NCI-H2196 treated with DMSO at 0.1 percent for 48 hours (cell line): ENCODE measurements around the gene CEP170B.

Source experiments
- DNase-seq: peaks from one replicate; lab custom pipeline; 2025; ENCODE audit not compliant: unreplicated experiment; lab: John Stamatoyannopoulos, UW

The CEP170B gene

GRCh38 chr14:104929268-104930230, 64.5 kb downstream of the CEP170B start:
- no peak for DNase-seq

- DNase-seq = no peak
Measured at GRCh38 chr14:104930526-104931303, 65.6 kb downstream of the CEP170B start.

GRCh38 chr14:104931304-104931770, 66.3 kb downstream of the CEP170B start:
- DNase-seq = no peak

GRCh38 chr14:104931771-104932675, 67.0 kb downstream of the CEP170B start:
- DNase-seq = no peak

- peak; percentile 7 for DNase-seq
Measured at GRCh38 chr14:104932676-104933631, 67.9 kb downstream of the CEP170B start.

- DNase-seq = no peak
Measured at GRCh38 chr14:104933746-104934733, 69.0 kb downstream of the CEP170B start.

- DNase-seq = no peak
Measured at GRCh38 chr14:104935026-104935650, 70.1 kb downstream of the CEP170B start.

- no peak for DNase-seq
Measured at GRCh38 chr14:104935955-104936354, 70.9 kb downstream of the CEP170B start.

- DNase-seq = no peak
Measured at GRCh38 chr14:104936361-104937155, 71.5 kb downstream of the CEP170B start.

GRCh38 chr14:104937161-104937560, 72.1 kb downstream of the CEP170B start:
- DNase-seq = no peak

GRCh38 chr14:104937694-104938365, 72.8 kb downstream of the CEP170B start:
- DNase-seq = no peak

GRCh38 chr14:104938436-104938835, 73.4 kb downstream of the CEP170B start:
- DNase-seq = no peak

- no peak for DNase-seq
Measured at GRCh38 chr14:104938960-104939359, 73.9 kb downstream of the CEP170B start.

GRCh38 chr14:104939666-104940410, 74.8 kb downstream of the CEP170B start:
- no peak for DNase-seq

GRCh38 chr14:104940526-104941150, 75.6 kb downstream of the CEP170B start:
- no peak for DNase-seq
